RWPE1 (cell line): Measurements from ENCODE around the gene CDR2L.

Experiments
- CTCF ChIA-PET: fragments of 350-600 bp; sonication (Branson Sonifier 250); formaldehyde crosslinking; extraction: SDS; loops from one replicate; lab custom pipeline; 2021; lab: Yijun Ruan, JAX
- POLR2A ChIA-PET: fragments of 400-600 bp; formaldehyde crosslinking; extraction: SDS; loops from one replicate; lab custom pipeline; 2020; ENCODE audit warnings: antibody characterized with exemption; ENCODE audit not compliant: low non-redundant PET; lab: Yijun Ruan, JAX
- DNase-seq: peaks from one replicate; pipeline ENCODE4 v3.0.0; 2012; ENCODE audit warnings: low spot score
- H3K27ac ChIP-seq: fragments of 450-650 bp; 2 replicates; pipeline ENCODE4 v1.5.1; 2017
- TF ChIP-seq, protein P1 (sequence below): fragments of 450-650 bp; conservative IDR thresholded peaks from 2 replicates; pipeline ENCODE4 v1.5.1; 2017; ENCODE audit warnings: low read depth, mild to moderate bottlenecking

CDR2L gene

DNA sequence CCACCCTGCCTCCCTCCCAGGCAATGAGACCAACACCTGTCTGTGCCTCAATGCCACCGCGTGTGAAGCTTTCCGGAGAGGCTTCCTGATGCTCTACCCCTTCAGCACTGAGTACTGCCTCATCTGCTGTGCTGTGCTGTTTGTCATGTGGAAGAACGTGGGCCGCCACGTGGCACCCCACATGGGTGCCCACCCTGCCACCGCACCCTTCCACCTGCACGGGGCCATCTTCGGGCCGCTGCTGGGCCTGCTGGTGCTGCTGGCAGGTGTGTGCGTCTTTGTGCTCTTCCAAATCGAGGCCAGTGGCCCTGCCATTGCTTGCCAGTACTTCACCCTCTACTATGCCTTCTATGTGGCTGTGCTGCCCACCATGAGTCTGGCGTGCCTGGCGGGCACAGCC lies 40.8 kb upstream of the CDR2L start:
- POLR2A ChIA-PET = no interaction called here
- CTCF ChIA-PET = interaction anchor here (1.1 kb wide), 1 partner anchor 10 kb away, joined by 3 read pairs; no protein-coding TSS in a partner anchor
- TF ChIP-seq, protein P1, sequence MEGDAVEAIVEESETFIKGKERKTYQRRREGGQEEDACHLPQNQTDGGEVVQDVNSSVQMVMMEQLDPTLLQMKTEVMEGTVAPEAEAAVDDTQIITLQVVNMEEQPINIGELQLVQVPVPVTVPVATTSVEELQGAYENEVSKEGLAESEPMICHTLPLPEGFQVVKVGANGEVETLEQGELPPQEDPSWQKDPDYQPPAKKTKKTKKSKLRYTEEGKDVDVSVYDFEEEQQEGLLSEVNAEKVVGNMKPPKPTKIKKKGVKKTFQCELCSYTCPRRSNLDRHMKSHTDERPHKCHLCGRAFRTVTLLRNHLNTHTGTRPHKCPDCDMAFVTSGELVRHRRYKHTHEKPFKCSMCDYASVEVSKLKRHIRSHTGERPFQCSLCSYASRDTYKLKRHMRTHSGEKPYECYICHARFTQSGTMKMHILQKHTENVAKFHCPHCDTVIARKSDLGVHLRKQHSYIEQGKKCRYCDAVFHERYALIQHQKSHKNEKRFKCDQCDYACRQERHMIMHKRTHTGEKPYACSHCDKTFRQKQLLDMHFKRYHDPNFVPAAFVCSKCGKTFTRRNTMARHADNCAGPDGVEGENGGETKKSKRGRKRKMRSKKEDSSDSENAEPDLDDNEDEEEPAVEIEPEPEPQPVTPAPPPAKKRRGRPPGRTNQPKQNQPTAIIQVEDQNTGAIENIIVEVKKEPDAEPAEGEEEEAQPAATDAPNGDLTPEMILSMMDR = no peak
- H3K27ac ChIP-seq = no peak overlapping the region
- no peak for DNase-seq

DNA sequence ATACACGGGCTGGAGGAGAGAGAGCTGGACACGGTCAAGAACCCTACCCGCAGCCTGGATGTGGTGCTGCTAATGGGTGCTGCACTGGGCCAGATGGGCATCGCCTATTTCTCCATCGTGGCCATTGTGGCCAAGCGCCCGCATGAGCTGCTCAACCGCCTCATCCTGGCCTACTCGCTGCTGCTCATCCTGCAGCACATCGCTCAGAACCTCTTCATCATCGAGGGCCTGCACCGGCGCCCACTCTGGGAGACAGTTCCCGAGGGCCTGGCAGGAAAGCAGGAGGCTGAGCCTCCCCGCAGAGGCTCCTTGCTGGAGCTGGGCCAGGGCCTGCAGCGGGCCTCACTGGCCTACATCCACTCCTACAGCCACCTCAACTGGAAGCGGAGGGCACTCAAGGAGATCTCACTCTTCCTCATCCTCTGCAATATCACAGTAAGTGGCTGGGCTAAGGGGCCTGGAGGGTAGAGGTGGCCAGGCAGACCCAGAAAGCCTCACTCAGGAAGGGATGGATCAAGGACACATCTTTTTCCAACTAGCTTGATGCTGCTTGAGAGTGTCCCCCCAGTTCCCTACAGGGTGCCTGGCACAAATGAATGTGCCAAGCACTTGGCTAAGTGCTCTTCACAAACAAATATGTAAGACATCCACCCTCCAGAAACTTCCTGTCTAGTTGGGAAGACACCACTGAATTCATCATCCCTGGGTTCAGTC lies 40.2 kb upstream of the CDR2L start:
- no peak for DNase-seq
- ChIA-PET CTCF (interaction anchor here (0.6 to 1.1 kb wide), 2 partner anchors 10 to 585 kb away, joined by 3 to 5 read pairs; no protein-coding TSS in a partner anchor), POLR2A (no interaction called here)
- H3K27ac ChIP-seq = no peak overlapping the region
- TF ChIP-seq, protein P1 = no peak

DNA sequence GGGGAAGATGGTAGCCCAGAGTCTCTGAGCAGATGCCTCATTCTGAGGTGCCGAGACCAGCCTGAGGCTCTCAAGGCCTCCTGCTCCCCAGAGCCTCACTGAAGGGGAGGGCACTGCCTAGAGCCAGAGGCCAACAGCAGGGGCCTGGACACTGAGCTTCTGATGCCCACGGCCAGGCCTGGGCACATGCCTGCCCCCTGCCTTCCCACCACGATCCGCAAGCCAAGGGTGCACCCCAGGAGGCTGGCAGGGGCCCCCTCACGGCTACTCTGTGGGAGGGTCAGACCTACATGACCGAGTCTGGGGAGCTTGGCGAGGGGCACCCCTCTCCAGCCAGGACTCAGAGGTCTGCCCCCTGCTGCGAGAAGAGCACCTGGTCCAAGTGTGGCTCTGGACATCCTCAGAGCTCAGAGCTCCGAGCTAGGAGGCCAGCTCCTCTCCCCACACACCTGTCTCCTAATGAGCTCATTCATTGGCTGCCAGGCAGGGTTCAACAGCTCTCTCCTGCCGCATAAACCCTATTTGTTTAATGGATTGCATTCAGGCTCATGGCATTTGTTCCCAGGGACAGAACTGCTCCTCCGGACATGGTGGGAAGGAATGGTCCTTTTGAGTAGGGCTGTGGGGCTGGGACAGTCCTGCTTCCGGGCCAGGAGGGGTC lies 37.8 kb upstream of the CDR2L start:
- TF ChIP-seq, protein P1 = no peak
- peak overlapping the region; percentile 10; the same call in 1 of the 2 replicates for H3K27ac ChIP-seq
- ChIA-PET POLR2A (no interaction called here), CTCF (interaction anchor here (0.5 to 1.3 kb wide), 3 partner anchors 8 to 26 kb away, joined by 3 to 5 read pairs (median 4); partner anchors contain the start of gene OTOP2)
- DNase-seq = no peak

DNA sequence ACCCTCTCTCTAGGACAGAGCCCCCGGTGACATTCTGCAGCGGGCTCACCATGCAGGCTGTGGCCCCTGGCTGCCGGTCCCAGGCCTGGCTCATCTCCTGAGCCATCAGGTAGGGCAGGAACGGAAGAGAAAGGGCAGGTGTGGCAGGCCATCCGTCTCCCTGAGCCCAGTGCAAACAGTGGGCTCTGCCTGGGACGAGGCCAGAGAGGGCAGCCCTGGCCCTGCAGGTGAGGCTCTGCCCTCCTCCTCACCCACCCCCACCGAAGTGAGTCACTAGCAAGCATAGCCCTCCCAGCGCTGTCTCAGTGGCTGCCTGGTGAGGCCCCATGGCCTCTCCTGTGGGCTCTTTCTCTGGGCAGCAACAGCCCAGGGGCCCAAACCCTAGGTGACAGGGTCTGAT lies 37.2 kb upstream of the CDR2L start:
- peak; percentile 34 for DNase-seq
- ChIA-PET POLR2A (no interaction called here), CTCF (interaction anchor here (0.6 to 1.8 kb wide), 4 partner anchors 7 to 27 kb away, joined by 4 to 8 read pairs (median 5); partner anchors contain the start of genes OTOP2 and USH1G)
- H3K27ac ChIP-seq = no peak overlapping the region
- TF ChIP-seq, protein P1 = no peak

DNA sequence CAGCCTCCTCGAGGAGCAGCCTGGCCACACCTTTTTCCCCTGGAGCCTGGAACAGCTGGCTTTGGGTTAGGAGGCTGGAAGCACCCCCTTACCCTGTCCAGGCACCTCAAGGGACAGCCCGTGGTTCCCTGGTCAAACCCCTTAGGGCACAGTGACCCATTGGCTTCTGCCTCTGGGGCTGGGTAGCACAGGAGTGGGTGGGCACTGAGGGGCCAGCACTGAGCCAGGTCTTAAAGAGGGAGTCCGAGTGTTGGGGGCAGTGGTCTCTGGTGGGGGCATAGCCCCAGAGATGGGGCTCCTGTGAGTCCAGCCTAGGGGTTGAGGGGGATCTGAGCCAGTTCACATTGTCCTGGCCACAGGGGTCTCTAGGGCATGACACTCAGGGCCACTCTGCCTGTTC lies 36.4 kb upstream of the CDR2L start:
- H3K27ac ChIP-seq = no peak overlapping the region
- ChIA-PET POLR2A (no interaction called here), CTCF (interaction anchor here (1.4 to 1.8 kb wide), 2 partner anchors 10 to 28 kb away, joined by 5 to 8 read pairs; partner anchors contain the start of genes OTOP2 and USH1G)
- TF ChIP-seq, protein P1 = no peak
- DNase-seq = no peak

DNA sequence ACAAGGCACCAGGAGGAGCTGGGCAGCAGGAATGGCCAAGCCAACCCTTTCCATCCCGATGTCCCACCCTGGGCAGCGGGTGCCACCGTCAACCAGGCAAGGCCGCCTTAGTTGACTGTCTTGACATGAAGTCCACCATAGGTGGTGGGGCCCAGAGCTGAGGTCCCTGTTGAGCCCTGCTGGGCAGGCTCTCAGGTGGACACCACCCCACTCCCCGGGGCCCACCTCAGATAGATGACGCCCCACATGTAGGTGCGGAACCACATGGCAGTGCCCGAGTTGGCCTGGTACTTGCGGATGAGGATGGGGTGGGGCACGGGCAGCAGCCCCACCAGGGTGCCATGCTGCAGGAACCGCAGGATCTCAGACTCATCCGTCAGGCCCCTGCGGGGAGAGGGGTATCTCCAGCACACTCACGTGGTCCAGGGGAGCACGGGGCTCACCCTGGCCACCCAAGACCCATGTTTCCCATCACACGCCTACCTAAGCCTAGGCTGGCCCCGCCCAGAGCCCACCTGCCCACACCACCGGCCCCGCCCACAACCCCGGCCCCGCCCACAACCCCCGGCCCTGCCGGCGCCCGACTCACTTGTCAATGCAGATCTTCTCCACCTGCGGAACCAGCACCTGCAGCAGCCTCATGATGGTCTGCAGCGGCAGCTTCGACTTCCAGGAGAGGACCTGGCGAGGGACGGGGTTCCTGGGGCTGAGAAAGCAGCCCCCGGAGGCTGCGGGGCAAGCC lies 35.6 kb upstream of the CDR2L start:
- no peak for DNase-seq
- ChIA-PET POLR2A (no interaction called here), CTCF (interaction anchor here (1.4 to 1.8 kb wide), 2 partner anchors 10 to 29 kb away, joined by 5 to 8 read pairs; partner anchors contain the start of genes OTOP2 and USH1G)
- no peak overlapping the region for H3K27ac ChIP-seq
- TF ChIP-seq, protein P1 = no peak
